Esophagus muscularis mucosa (tissue), 4 donors: Measurements from ENCODE around the gene S100A12.

Experiments used
- CTCF ChIP-seq, 3 experiments: fragments of 200-600 bp in 2 of 3; fragments of 450-650 bp in 1 of 3; sonication (generic) in 2 of 3; IDR thresholded peaks; one replicate each; pipeline ENCODE4 v1.5.1; 2017 to 2019; ENCODE audit warnings: antibody characterized with exemption in 3 of 3, mild to moderate bottlenecking in 2 of 3, moderate library complexity in 1 of 3
- EP300 ChIP-seq: sonication (generic); formaldehyde crosslinking; IDR thresholded peaks from one replicate; pipeline ENCODE4 v1.6.1; 2017; ENCODE audit warnings: antibody characterized with exemption
- POLR2A ChIP-seq: fragments of 450-650 bp; IDR thresholded peaks from one replicate; pipeline ENCODE4 v1.6.1; 2017; ENCODE audit warnings: antibody characterized with exemption, moderate library complexity, mild to moderate bottlenecking, low read depth
- POLR2AphosphoS5 ChIP-seq, 2 donors: sonication (generic); formaldehyde crosslinking; IDR thresholded peaks; one replicate each; pipeline ENCODE4 v1.6.1; 2017; ENCODE audit warnings: antibody characterized with exemption in 2 of 2

GRCh38 chr1:153360592-153361479 is 14.6 kb downstream of the S100A12 start:
- TF ChIP-seq CTCF (IDR thresholded peaks at IDR 0.05) (no peak), POLR2AphosphoS5 (IDR thresholded peaks at IDR 0.05) (no peak), EP300 (no peak), POLR2A (no peak)
